22Rv1 (cell line): ENCODE data around the gene TMEM139.

Source experiments
- ZFX ChIP-seq: fragments of 450-650 bp; IDR thresholded peaks from 2 replicates; pipeline ENCODE4 v1.6.1; 2017; ENCODE audit warnings: antibody characterized with exemption, borderline replicate concordance
- TF ChIP-seq, protein P1 (sequence below): fragments of 450-650 bp; IDR thresholded peaks from 2 replicates; pipeline ENCODE4 v1.5.1; 2017; ENCODE audit warnings: mild to moderate bottlenecking

DNA sequence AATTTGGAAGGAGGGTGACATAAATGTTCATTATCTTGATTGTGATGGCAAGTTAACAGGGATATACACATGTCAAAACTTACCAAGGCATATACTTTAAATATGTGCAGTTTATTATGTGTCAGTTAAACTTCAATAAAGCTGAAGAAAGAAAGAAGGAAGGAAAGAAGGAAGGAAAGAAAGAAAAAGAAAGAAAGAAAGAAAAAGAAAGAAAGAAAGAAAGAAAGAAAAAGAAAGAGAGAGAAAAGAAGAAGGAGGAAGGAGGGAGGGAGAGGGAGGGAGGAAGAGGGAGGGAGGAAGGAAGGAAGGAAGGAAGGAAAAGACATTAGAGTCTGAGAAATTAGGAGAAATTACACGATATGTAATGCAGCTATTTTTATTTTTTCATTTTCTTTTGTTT is 37.4 kb upstream of the TMEM139 start:
- TF ChIP-seq, protein P1, sequence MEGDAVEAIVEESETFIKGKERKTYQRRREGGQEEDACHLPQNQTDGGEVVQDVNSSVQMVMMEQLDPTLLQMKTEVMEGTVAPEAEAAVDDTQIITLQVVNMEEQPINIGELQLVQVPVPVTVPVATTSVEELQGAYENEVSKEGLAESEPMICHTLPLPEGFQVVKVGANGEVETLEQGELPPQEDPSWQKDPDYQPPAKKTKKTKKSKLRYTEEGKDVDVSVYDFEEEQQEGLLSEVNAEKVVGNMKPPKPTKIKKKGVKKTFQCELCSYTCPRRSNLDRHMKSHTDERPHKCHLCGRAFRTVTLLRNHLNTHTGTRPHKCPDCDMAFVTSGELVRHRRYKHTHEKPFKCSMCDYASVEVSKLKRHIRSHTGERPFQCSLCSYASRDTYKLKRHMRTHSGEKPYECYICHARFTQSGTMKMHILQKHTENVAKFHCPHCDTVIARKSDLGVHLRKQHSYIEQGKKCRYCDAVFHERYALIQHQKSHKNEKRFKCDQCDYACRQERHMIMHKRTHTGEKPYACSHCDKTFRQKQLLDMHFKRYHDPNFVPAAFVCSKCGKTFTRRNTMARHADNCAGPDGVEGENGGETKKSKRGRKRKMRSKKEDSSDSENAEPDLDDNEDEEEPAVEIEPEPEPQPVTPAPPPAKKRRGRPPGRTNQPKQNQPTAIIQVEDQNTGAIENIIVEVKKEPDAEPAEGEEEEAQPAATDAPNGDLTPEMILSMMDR: no peak
- TF ChIP-seq ZFX: no peak
